ENCODE results near the gene PARS2.

The PARS2 gene

GRCh38 chr1:54805466-54805865 lies 41.1 kb upstream of the PARS2 start:
- in situ Hi-C loops (cut with HindIII; ENCODE audit: low sequenced_read_pairs): no loop called here
- DNase-seq (ENCODE audit: low read depth): no peak

GRCh38 chr1:54804471-54805132 lies 40.3 kb upstream of the PARS2 start:
- no peak for DNase-seq (ENCODE audit: low read depth)
- no peak for TF ChIP-seq CTCF (IDR thresholded peaks at IDR 0.05; ENCODE audit: low read depth, low read length, missing control alignments)
- in situ Hi-C loops (cut with HindIII; ENCODE audit: low sequenced_read_pairs): no loop called here
- no peak overlapping the region for H3K4me3 ChIP-seq (ENCODE audit: low read depth, low read length)

More at GRCh38 chr1:54805466-54805865, 41.1 kb upstream of the PARS2 start:
- H3K4me3 ChIP-seq (ENCODE audit: low read depth, low read length): no peak overlapping the region
- TF ChIP-seq CTCF (IDR thresholded peaks at IDR 0.05; ENCODE audit: low read depth, low read length, missing control alignments): no peak

GRCh38 chr1:54803761-54804470 lies 39.6 kb upstream of the PARS2 start:
- no peak for TF ChIP-seq CTCF (IDR thresholded peaks at IDR 0.05; ENCODE audit: low read depth, low read length, missing control alignments)
- H3K4me3 ChIP-seq (ENCODE audit: low read depth, low read length): no peak overlapping the region
- DNase-seq (ENCODE audit: low read depth): no peak
- in situ Hi-C loops (cut with HindIII; ENCODE audit: low sequenced_read_pairs): no loop called here

GRCh38 chr1:54800899-54801759 lies 36.8 kb upstream of the PARS2 start, which contains the start of gene TTC22:
TSS of gene TTC22 (minus strand) at chr1:54801323. CDS start at chr1:54801163, 160 bp downstream.
- TF ChIP-seq CTCF (IDR thresholded peaks at IDR 0.05; ENCODE audit: low read depth, low read length, missing control alignments): peak; percentile 26
- in situ Hi-C loops (cut with HindIII; ENCODE audit: low sequenced_read_pairs): no loop called here
- no peak for DNase-seq (ENCODE audit: low read depth)
- no peak within 1 kb of the TSS for H3K4me3 ChIP-seq (ENCODE audit: low read depth, low read length)

- in situ Hi-C loops (cut with HindIII; ENCODE audit: low sequenced_read_pairs): no loop called here
- DNase-seq (ENCODE audit: low read depth): no peak
- H3K4me3 ChIP-seq (ENCODE audit: low read depth, low read length): no peak overlapping the region
Observed at GRCh38 chr1:54800041-54800898, 35.9 kb upstream of the PARS2 start.

More at GRCh38 chr1:54800041-54800898, 35.9 kb upstream of the PARS2 start:
- no peak for TF ChIP-seq CTCF (IDR thresholded peaks at IDR 0.05; ENCODE audit: low read depth, low read length, missing control alignments)

Measured in astrocyte of the cerebellum (primary cell).